HK-2 (cell line): ENCODE measurements around the gene DACH2.

Source experiments
- DNase-seq: peaks from one replicate; pipeline ENCODE4 v3.0.0-alpha.2; 2018; ENCODE audit not compliant: unreplicated experiment

Gene DACH2

GRCh38 chrX:86322913-86323312, 174.7 kb downstream of the DACH2 start:
- no peak for DNase-seq

GRCh38 chrX:86329174-86329573, 180.9 kb downstream of the DACH2 start:
- DNase-seq: no peak

GRCh38 chrX:86348669-86349068, 200.4 kb downstream of the DACH2 start:
- DNase-seq: no peak

- DNase-seq: no peak
Measured at GRCh38 chrX:86349115-86349514, 200.9 kb downstream of the DACH2 start.

GRCh38 chrX:86369847-86370630, 221.8 kb downstream of the DACH2 start:
- no peak for DNase-seq

GRCh38 chrX:86370927-86371326, 222.7 kb downstream of the DACH2 start:
- DNase-seq: no peak

- DNase-seq: no peak
Measured at GRCh38 chrX:86379209-86379608, 231.0 kb downstream of the DACH2 start.

GRCh38 chrX:86383681-86384540, 235.7 kb downstream of the DACH2 start:
- DNase-seq: no peak

GRCh38 chrX:86407371-86407770, 259.1 kb downstream of the DACH2 start:
- DNase-seq: no peak

- DNase-seq: no peak
Measured at GRCh38 chrX:86421771-86422170, 273.5 kb downstream of the DACH2 start.

- no peak for DNase-seq
Measured at GRCh38 chrX:86436116-86436515, 287.9 kb downstream of the DACH2 start.

- no peak for DNase-seq
Measured at GRCh38 chrX:86455495-86455894, 307.2 kb downstream of the DACH2 start.

- no peak for DNase-seq
Measured at GRCh38 chrX:86460760-86461159, 312.5 kb downstream of the DACH2 start.

- no peak for DNase-seq
Measured at GRCh38 chrX:86504297-86504696, 356.0 kb downstream of the DACH2 start.

- no peak for DNase-seq
Measured at GRCh38 chrX:86507331-86507730, 359.1 kb downstream of the DACH2 start.

GRCh38 chrX:86579777-86580176, 431.5 kb downstream of the DACH2 start:
- DNase-seq: no peak

GRCh38 chrX:86604607-86605006, 456.4 kb downstream of the DACH2 start:
- DNase-seq: no peak

- DNase-seq: no peak
Measured at GRCh38 chrX:86696951-86697350, 548.7 kb downstream of the DACH2 start.

- DNase-seq: no peak
Measured at GRCh38 chrX:86711531-86712180, 563.4 kb downstream of the DACH2 start.

- no peak for DNase-seq
Measured at GRCh38 chrX:86714441-86714840, 566.2 kb downstream of the DACH2 start.

GRCh38 chrX:86724277-86724676, 576.0 kb downstream of the DACH2 start:
- no peak for DNase-seq

GRCh38 chrX:86747091-86747490, 598.8 kb downstream of the DACH2 start:
- DNase-seq: no peak

GRCh38 chrX:86805241-86805640, 657.0 kb downstream of the DACH2 start:
- no peak for DNase-seq
